GM21381 (cell line): ENCODE measurements around the gene SURF1.
"Not testable (repeated sequence)": the region's sequence is repeated elsewhere in the genome, so short reads cannot be mapped to it uniquely, and the experiment has no call there.

Source experiments
- ATAC-seq: cut with Tn5 transposase; IDR thresholded peaks from one replicate; pipeline ENCODE4 v1.9.1; 2021; ENCODE audit warnings: mild to moderate bottlenecking, moderate library complexity; ENCODE audit not compliant: unreplicated experiment

SURF1 gene

GRCh38 chr9:133356391-133357091, at the start of gene SURF1, which contains the start of gene SURF2:
SURF1 (minus strand) TSS chr9:133356487; CDS start chr9:133356453, 34 bp downstream.
SURF2 (plus strand) TSS chr9:133356550; CDS start chr9:133356593, 43 bp downstream.
- ATAC-seq: peak; percentile 63

- no peak for ATAC-seq
These were observed 49.5 kb upstream of the SURF1 start for GRCh38 chr9:133405508-133406438.

GRCh38 chr9:133404454-133405002, 48.2 kb upstream of the SURF1 start:
- no peak for ATAC-seq

GRCh38 chr9:133403766-133404453, 47.6 kb upstream of the SURF1 start:
- no peak for ATAC-seq

GRCh38 chr9:133402689-133403088, 46.4 kb upstream of the SURF1 start:
- no peak for ATAC-seq

GRCh38 chr9:133401588-133401987, 45.3 kb upstream of the SURF1 start:
- no peak for ATAC-seq

- no peak for ATAC-seq
These were observed 44.0 kb upstream of the SURF1 start for GRCh38 chr9:133400292-133400691.

GRCh38 chr9:133397895-133398294, 41.6 kb upstream of the SURF1 start:
- ATAC-seq: no peak

- ATAC-seq: no peak
These were observed 41.1 kb upstream of the SURF1 start for GRCh38 chr9:133397370-133397769.

GRCh38 chr9:133396952-133397351, 40.7 kb upstream of the SURF1 start:
- no peak for ATAC-seq

GRCh38 chr9:133394687-133395271, 38.5 kb upstream of the SURF1 start:
- ATAC-seq: no peak

GRCh38 chr9:133393399-133393798, 37.1 kb upstream of the SURF1 start:
- ATAC-seq: no peak

GRCh38 chr9:133392308-133392707, 36.0 kb upstream of the SURF1 start:
- not testable (repeated sequence) for ATAC-seq

GRCh38 chr9:133391449-133391848, 35.2 kb upstream of the SURF1 start:
- not testable (repeated sequence) for ATAC-seq

- ATAC-seq: no peak
These were observed 34.4 kb upstream of the SURF1 start for GRCh38 chr9:133390713-133391112.

GRCh38 chr9:133389562-133389961, 33.3 kb upstream of the SURF1 start:
- no peak for ATAC-seq

- no peak for ATAC-seq
These were observed 32.8 kb upstream of the SURF1 start for GRCh38 chr9:133389025-133389557.

- no peak for ATAC-seq
These were observed 31.4 kb upstream of the SURF1 start for GRCh38 chr9:133387680-133388079.

- ATAC-seq: no peak
These were observed 30.1 kb upstream of the SURF1 start for GRCh38 chr9:133386338-133386737.

- no peak for ATAC-seq
These were observed 29.2 kb upstream of the SURF1 start for GRCh38 chr9:133385452-133385851.
